ENCODE data around the gene TMOD2. TPM values are rescaled to one million over a fixed set of nuclear protein-coding genes. Genes with fewer than 3 reads are reported as not detected.

The TMOD2 gene
- total RNA-seq, 1 experiment from 2014 or later, result 3.0 TPM

DNA sequence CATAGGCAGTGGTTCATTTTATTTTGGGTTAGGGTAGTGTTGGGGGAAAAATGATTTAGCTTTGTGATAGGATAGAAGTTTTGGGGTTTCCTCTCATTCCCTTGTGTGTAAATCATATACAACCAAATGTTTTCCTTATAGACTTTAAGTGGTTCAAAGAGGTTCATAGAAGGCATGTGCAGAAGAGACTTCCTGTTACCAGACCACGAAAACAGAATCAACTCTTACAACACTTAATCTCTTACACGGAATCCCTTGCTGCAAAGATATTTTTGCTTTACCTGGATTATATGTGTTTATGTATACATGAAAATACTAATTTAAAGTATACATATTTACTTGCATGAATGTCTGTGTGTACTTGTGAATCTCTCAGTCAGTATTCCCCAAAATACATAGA, 2.9 kb downstream of the TMOD2 start:
- H3K27me3 ChIP-seq (ENCODE audit: insufficient read depth, low read length), result peaks cover 19% of the 10 kb centered on the region; the same call in 1 of the 2 replicates
- no peak overlapping the region for H3K23ac ChIP-seq (ENCODE audit: insufficient read length, low read depth, low read length)
- H2AK5ac ChIP-seq (ENCODE audit: insufficient read length, low read length), result no peak overlapping the region
- Mint-ChIP-seq H3K27me3 (ENCODE audit: low read depth) (peaks cover 65% of the 10 kb centered on the region), H3K4me1 (peaks cover 17 to 21% of the 10 kb centered on the region in 2 experiments), H3K27ac (no peak overlapping the region), H3K4me3 (no peak overlapping the region), H3K9me3 (no peaks in the 10 kb centered on the region; a peak in 1 of 5 replicates), H3K36me3 (ENCODE audit: insufficient read depth in 1 of 3, low read depth in 3 of 3) (peaks cover 0 to 1% (median 0%) of the 10 kb centered on the region in 3 experiments; a peak in 1 of 7 replicates)
- no CpG with 5 or more reads among the region's 2 CpGs for WGBS (ENCODE audit: extremely low coverage, insufficient read length, low lambda C conversion rate)
- H3K18ac ChIP-seq (ENCODE audit: insufficient read length, low read depth, low read length), result no peak overlapping the region
- H2BK12ac ChIP-seq (ENCODE audit: insufficient read length, low read depth, low read length), result no peak overlapping the region
- H3K79me2 ChIP-seq (ENCODE audit: insufficient read depth, low read length), result no peaks in the 10 kb centered on the region
- no peak overlapping the region for H4K5ac ChIP-seq (ENCODE audit: insufficient read length, low read depth, low read length)
- DNase-seq, result no peak
- H2BK15ac ChIP-seq (ENCODE audit: low read depth, low read length), result no peak overlapping the region
- no peaks in the 10 kb centered on the region for H4K20me1 ChIP-seq (ENCODE audit: control insufficient read depth, insufficient read depth, insufficient read length)
- no peak overlapping the region for H2AFZ ChIP-seq (ENCODE audit: low read length)
- no peak overlapping the region for H3T11ph ChIP-seq (ENCODE audit: low read length)
- H2BK5ac ChIP-seq (ENCODE audit: insufficient read length, low read length), result no peak overlapping the region
- no peak overlapping the region for H3K27ac ChIP-seq (ENCODE audit: insufficient read length, low read depth, low read length)
- no peak overlapping the region for H4K8ac ChIP-seq (replicated peaks; ENCODE audit: insufficient read length, low read depth, low read length)
- H3K23me2 ChIP-seq (ENCODE audit: insufficient read length, low read depth, low read length, poor library complexity, severe bottlenecking), result peaks cover 7% of the 10 kb centered on the region
- no peak overlapping the region for H2BK120ac ChIP-seq (ENCODE audit: low read depth, low read length, poor library complexity, severe bottlenecking)
- H3K4me2 ChIP-seq (ENCODE audit: insufficient read depth, insufficient read length, low read length), result no peak overlapping the region
- H3K4ac ChIP-seq (ENCODE audit: low read depth, low read length), result no peak overlapping the region
- no peak overlapping the region for H4K91ac ChIP-seq (ENCODE audit: insufficient read length, low read depth, low read length)
- no peak overlapping the region for H3K14ac ChIP-seq (ENCODE audit: insufficient read depth, low read length)
- H3K4me1 ChIP-seq (ENCODE audit: insufficient read depth, low read length), result peaks cover 3% of the 10 kb centered on the region; the same call in 1 of the 2 replicates
- no peak overlapping the region for H2BK20ac ChIP-seq (ENCODE audit: low read depth, low read length, poor library complexity, severe bottlenecking)
- TF ChIP-seq, protein P1, sequence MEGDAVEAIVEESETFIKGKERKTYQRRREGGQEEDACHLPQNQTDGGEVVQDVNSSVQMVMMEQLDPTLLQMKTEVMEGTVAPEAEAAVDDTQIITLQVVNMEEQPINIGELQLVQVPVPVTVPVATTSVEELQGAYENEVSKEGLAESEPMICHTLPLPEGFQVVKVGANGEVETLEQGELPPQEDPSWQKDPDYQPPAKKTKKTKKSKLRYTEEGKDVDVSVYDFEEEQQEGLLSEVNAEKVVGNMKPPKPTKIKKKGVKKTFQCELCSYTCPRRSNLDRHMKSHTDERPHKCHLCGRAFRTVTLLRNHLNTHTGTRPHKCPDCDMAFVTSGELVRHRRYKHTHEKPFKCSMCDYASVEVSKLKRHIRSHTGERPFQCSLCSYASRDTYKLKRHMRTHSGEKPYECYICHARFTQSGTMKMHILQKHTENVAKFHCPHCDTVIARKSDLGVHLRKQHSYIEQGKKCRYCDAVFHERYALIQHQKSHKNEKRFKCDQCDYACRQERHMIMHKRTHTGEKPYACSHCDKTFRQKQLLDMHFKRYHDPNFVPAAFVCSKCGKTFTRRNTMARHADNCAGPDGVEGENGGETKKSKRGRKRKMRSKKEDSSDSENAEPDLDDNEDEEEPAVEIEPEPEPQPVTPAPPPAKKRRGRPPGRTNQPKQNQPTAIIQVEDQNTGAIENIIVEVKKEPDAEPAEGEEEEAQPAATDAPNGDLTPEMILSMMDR (conservative IDR thresholded peaks at IDR 0.05), result no peak
- no peak overlapping the region for H3K56ac ChIP-seq (ENCODE audit: insufficient read length, low read depth, low read length)
- no peaks in the 10 kb centered on the region for H3K79me1 ChIP-seq (ENCODE audit: insufficient read depth, low read depth, low read length, poor library complexity, severe bottlenecking)
- no peaks in the 10 kb centered on the region for H3K9me3 ChIP-seq (ENCODE audit: control insufficient read depth, low read depth, low read length)
- no peak overlapping the region for H3K9ac ChIP-seq (ENCODE audit: extremely low read depth, insufficient read length, low read length)
